ENCODE measurements around the gene TBKBP1. TPM values are rescaled to one million over a fixed set of nuclear protein-coding genes. Genes with fewer than 3 reads are reported as not detected.

TBKBP1 gene
- total RNA-seq, 1 experiment from 2014 or later, result 33.2 TPM

GRCh38 chr17:47676510-47677165 lies 17.3 kb upstream of the TBKBP1 start:
- no peak for TF ChIP-seq CTCF (conservative IDR thresholded peaks at IDR 0.05)
- H3T11ph ChIP-seq (ENCODE audit: low read length), result no peak overlapping the region
- DNase-seq, result no peak
- no peak overlapping the region for H3K9ac ChIP-seq (ENCODE audit: extremely low read depth, insufficient read length, low read length)
- H3K79me2 ChIP-seq (ENCODE audit: insufficient read depth, low read length), result no peaks in the 10 kb centered on the region
- H2BK12ac ChIP-seq (ENCODE audit: insufficient read length, low read depth, low read length), result no peak overlapping the region
- no peaks in the 10 kb centered on the region for H3K79me1 ChIP-seq (ENCODE audit: insufficient read depth, low read depth, low read length, poor library complexity, severe bottlenecking)
- H4K20me1 ChIP-seq (ENCODE audit: control insufficient read depth, insufficient read depth, insufficient read length), result no peaks in the 10 kb centered on the region
- no peak overlapping the region for H3K4me3 Mint-ChIP-seq
- H3K4me1 ChIP-seq (ENCODE audit: insufficient read depth, low read length), result no peaks in the 10 kb centered on the region
- no peak overlapping the region for H4K5ac ChIP-seq (ENCODE audit: insufficient read length, low read depth, low read length)
- H3K4me2 ChIP-seq (ENCODE audit: insufficient read depth, insufficient read length, low read length), result no peak overlapping the region
- H4K91ac ChIP-seq (ENCODE audit: insufficient read length, low read depth, low read length), result no peak overlapping the region
- no peaks in the 10 kb centered on the region for H3K4me1 Mint-ChIP-seq
- no peak overlapping the region for H3K14ac ChIP-seq (ENCODE audit: insufficient read depth, low read length)
- no peak overlapping the region for H3K23ac ChIP-seq (ENCODE audit: insufficient read length, low read depth, low read length)
- no peak overlapping the region for H2AK5ac ChIP-seq (ENCODE audit: insufficient read length, low read length)
- H3K56ac ChIP-seq (ENCODE audit: insufficient read length, low read depth, low read length), result no peak overlapping the region
- no peaks in the 10 kb centered on the region for H3K9me3 ChIP-seq (ENCODE audit: control insufficient read depth, low read depth, low read length)
- no peak overlapping the region for H3K4ac ChIP-seq (ENCODE audit: low read depth, low read length)
- H3K18ac ChIP-seq (ENCODE audit: insufficient read length, low read depth, low read length), result no peak overlapping the region
- H2AFZ ChIP-seq (ENCODE audit: low read length), result no peak overlapping the region
- H2BK15ac ChIP-seq (ENCODE audit: low read depth, low read length), result no peak overlapping the region
- H4K8ac ChIP-seq (replicated peaks; ENCODE audit: insufficient read length, low read depth, low read length), result no peak overlapping the region
- H2BK120ac ChIP-seq (ENCODE audit: low read depth, low read length, poor library complexity, severe bottlenecking), result no peak overlapping the region
- no peaks in the 10 kb centered on the region for H3K27me3 ChIP-seq (ENCODE audit: insufficient read depth, low read length)
- H3K23me2 ChIP-seq (ENCODE audit: insufficient read length, low read depth, low read length, poor library complexity, severe bottlenecking), result no peaks in the 10 kb centered on the region
- no peaks in the 10 kb centered on the region for H3K27me3 Mint-ChIP-seq (ENCODE audit: low read depth)
- H2BK5ac ChIP-seq (ENCODE audit: insufficient read length, low read length), result no peak overlapping the region
- H3K9me3 Mint-ChIP-seq, result no peaks in the 10 kb centered on the region
- no peak overlapping the region for H2BK20ac ChIP-seq (ENCODE audit: low read depth, low read length, poor library complexity, severe bottlenecking)
- H3K27ac Mint-ChIP-seq, result 0 out of 7 replicates have a peak overlapping the region, but pooled peaks of 1 of the 3 experiments have one; percentile 5
- H3K27ac ChIP-seq (ENCODE audit: insufficient read length, low read depth, low read length), result no peak overlapping the region
- no CpG with 5 or more reads among the region's 7 CpGs for WGBS (ENCODE audit: extremely low coverage, insufficient read length, low lambda C conversion rate)
- H3K36me3 Mint-ChIP-seq (ENCODE audit: insufficient read depth in 1 of 3, low read depth in 3 of 3), result peaks cover 65 to 97% (median 91%) of the 10 kb centered on the region in 3 experiments; a peak in 6 of 7 replicates

All from H9 (cell line).